Measurements from ENCODE around the gene JADE2.
"Not testable (repeated sequence)": the region's sequence is repeated elsewhere in the genome, so short reads cannot be mapped to it uniquely, and the experiment has no call there.

JADE2 gene

GRCh38 chr5:134533115-134533815 is 7.8 kb downstream of the JADE2 start:
- no peak for DNase-seq

- DNase-seq, result no peak
Observed at GRCh38 chr5:134534058-134534725, 8.7 kb downstream of the JADE2 start.

GRCh38 chr5:134534726-134535110 is 9.2 kb downstream of the JADE2 start:
- no peak for DNase-seq

GRCh38 chr5:134536876-134537275 is 11.4 kb downstream of the JADE2 start:
- no peak for DNase-seq

GRCh38 chr5:134537297-134537696 is 11.8 kb downstream of the JADE2 start:
- DNase-seq, result no peak

- DNase-seq, result no peak
Observed at GRCh38 chr5:134538296-134538695, 12.8 kb downstream of the JADE2 start.

GRCh38 chr5:134539732-134540131 is 14.3 kb downstream of the JADE2 start:
- no peak for DNase-seq

- no peak for DNase-seq
Observed at GRCh38 chr5:134540747-134541733, 15.6 kb downstream of the JADE2 start.

- no peak for DNase-seq
Observed at GRCh38 chr5:134541736-134542376, 16.4 kb downstream of the JADE2 start.

GRCh38 chr5:134543820-134544614 is 18.5 kb downstream of the JADE2 start:
- DNase-seq, result no peak

GRCh38 chr5:134545070-134545868 is 19.8 kb downstream of the JADE2 start:
- DNase-seq, result no peak

- no peak for DNase-seq
Observed at GRCh38 chr5:134547066-134547465, 21.6 kb downstream of the JADE2 start.

- DNase-seq, result no peak
Observed at GRCh38 chr5:134547579-134547978, 22.1 kb downstream of the JADE2 start.

- DNase-seq, result no peak
Observed at GRCh38 chr5:134547999-134548658, 22.7 kb downstream of the JADE2 start.

- no peak for DNase-seq
Observed at GRCh38 chr5:134549714-134550113, 24.2 kb downstream of the JADE2 start.

- no peak for DNase-seq
Observed at GRCh38 chr5:134550271-134551214, 25.1 kb downstream of the JADE2 start.

GRCh38 chr5:134551901-134552300 is 26.4 kb downstream of the JADE2 start:
- DNase-seq, result no peak

- DNase-seq, result no peak
Observed at GRCh38 chr5:134552301-134552700, 26.8 kb downstream of the JADE2 start.

GRCh38 chr5:134552716-134553115 is 27.2 kb downstream of the JADE2 start:
- not testable (repeated sequence) for DNase-seq
